ENCODE results near the gene NELFCD.

GRCh38 chr20:59025086-59025485, 44.0 kb downstream of the NELFCD start:
- no peak for TF ChIP-seq CTCF (IDR thresholded peaks at IDR 0.05)
- no peak for TF ChIP-seq EP300 (IDR thresholded peaks at IDR 0.05)
- no peak for TF ChIP-seq POLR2A (IDR thresholded peaks at IDR 0.05)

Data from tibial nerve (tissue), 4 donors.